BE2C (cell line): Measurements from ENCODE around the gene ADRA2B.

ENCODE experiments used
- DNase-seq: peaks from one replicate; pipeline ENCODE4 v3.0.0-alpha.2; 2020
- H3K27me3 ChIP-seq: fragments of 250-450 bp; sonication (Bioruptor Pico); 2 replicates; pipeline ENCODE4 v1.5.1; 2020; ENCODE audit warnings: mild to moderate bottlenecking
- H3K36me3 ChIP-seq: fragments of 250-450 bp; sonication (Bioruptor Pico); 2 replicates; pipeline ENCODE4 v1.5.1; 2020; ENCODE audit warnings: mild to moderate bottlenecking
- H3K4me1 ChIP-seq: fragments of 250-450 bp; sonication (Bioruptor Pico); 2 replicates; pipeline ENCODE4 v1.5.1; 2020
- H3K4me3 ChIP-seq: 2 replicates; pipeline ENCODE4 v1.5.1; 2011; ENCODE audit warnings: low read depth, low read length
- H3K9me3 ChIP-seq: fragments of 250-450 bp; sonication (Bioruptor Pico); 2 replicates; pipeline ENCODE4 v1.5.1; 2020
- TF ChIP-seq, protein P1 (sequence below): IDR thresholded peaks from 2 replicates; pipeline ENCODE4 v1.5.1; 2012; ENCODE audit warnings: mild to moderate bottlenecking, low read depth, low read length

Gene ADRA2B

GRCh38 chr2:96105994-96106715, 10.2 kb downstream of the ADRA2B start:
- no peaks in the 10 kb centered on the region for H3K27me3 ChIP-seq
- no peak overlapping the region for H3K4me3 ChIP-seq
- TF ChIP-seq, protein P1, sequence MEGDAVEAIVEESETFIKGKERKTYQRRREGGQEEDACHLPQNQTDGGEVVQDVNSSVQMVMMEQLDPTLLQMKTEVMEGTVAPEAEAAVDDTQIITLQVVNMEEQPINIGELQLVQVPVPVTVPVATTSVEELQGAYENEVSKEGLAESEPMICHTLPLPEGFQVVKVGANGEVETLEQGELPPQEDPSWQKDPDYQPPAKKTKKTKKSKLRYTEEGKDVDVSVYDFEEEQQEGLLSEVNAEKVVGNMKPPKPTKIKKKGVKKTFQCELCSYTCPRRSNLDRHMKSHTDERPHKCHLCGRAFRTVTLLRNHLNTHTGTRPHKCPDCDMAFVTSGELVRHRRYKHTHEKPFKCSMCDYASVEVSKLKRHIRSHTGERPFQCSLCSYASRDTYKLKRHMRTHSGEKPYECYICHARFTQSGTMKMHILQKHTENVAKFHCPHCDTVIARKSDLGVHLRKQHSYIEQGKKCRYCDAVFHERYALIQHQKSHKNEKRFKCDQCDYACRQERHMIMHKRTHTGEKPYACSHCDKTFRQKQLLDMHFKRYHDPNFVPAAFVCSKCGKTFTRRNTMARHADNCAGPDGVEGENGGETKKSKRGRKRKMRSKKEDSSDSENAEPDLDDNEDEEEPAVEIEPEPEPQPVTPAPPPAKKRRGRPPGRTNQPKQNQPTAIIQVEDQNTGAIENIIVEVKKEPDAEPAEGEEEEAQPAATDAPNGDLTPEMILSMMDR = no peak
- H3K9me3 ChIP-seq = no peaks in the 10 kb centered on the region
- no peaks in the 10 kb centered on the region for H3K4me1 ChIP-seq
- no peaks in the 10 kb centered on the region for H3K36me3 ChIP-seq
- no peak for DNase-seq

DNA sequence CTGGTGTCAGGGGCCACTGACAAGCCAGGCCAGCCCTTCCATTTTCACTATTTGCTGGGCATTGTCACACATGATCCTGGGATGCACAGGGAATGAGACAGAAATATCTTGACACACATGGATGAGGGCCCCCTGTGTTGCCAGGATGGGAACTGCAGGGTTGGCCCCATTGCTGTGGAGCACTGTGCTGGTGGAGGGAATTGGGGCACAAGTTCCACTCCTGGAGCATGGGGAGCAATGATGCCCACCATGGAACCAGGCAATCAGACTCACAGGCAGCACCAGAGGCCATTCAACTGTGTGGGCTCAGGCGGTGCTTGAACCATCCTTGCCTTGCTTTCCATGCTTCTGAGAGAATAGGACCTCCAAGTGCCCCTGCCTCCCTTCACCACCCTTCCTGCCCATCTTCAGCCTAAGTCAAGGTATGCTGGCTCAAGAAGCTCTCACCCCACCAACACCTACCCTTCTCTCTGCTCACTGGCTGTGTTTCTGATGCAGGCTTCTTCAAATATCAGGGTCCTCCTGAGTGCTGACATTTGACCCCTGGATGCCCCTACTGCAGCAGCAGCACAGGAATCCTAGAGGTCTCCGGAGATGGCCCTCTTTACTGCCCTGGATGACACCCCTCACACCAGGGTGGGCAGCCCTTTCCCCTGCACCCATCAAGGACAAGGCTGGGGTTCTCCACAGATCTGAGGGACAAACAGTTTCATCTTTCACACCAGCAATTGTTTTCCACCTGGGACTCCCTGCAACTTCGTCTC, 11.0 kb downstream of the ADRA2B start:
- H3K4me3 ChIP-seq = no peak overlapping the region
- no peaks in the 10 kb centered on the region for H3K36me3 ChIP-seq
- H3K27me3 ChIP-seq = no peaks in the 10 kb centered on the region
- DNase-seq = no peak
- H3K4me1 ChIP-seq = no peaks in the 10 kb centered on the region
- TF ChIP-seq, protein P1 = no peak
- no peaks in the 10 kb centered on the region for H3K9me3 ChIP-seq

DNA sequence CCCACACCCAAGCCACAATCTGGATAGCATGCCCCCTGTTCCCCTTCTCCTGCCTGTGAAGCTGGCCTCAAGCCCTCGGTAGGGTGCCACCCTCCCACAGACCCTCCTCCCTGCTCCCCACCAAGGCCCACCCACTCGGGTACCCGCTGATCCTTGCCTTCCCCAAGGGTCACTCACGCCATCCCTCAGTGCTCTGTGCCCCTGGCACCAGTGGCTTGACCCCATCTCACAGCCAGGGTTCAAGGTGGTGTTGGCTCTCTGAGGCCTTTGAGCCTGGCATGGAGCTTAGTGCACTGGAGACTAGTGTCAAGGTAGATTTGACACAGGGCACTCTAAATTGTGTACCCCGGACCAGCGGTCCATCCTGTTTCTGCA, 11.9 kb downstream of the ADRA2B start:
- TF ChIP-seq, protein P1 = no peak
- Histone ChIP-seq H3K36me3 (no peaks in the 10 kb centered on the region), H3K4me3 (no peak overlapping the region), H3K4me1 (no peaks in the 10 kb centered on the region), H3K27me3 (no peaks in the 10 kb centered on the region), H3K9me3 (no peaks in the 10 kb centered on the region)
- no peak for DNase-seq

- Histone ChIP-seq H3K36me3 (no peaks in the 10 kb centered on the region), H3K27me3 (no peaks in the 10 kb centered on the region), H3K4me3 (no peak overlapping the region), H3K9me3 (no peaks in the 10 kb centered on the region), H3K4me1 (no peaks in the 10 kb centered on the region)
- DNase-seq = no peak
- TF ChIP-seq, protein P1 = no peak
Observed at GRCh38 chr2:96103761-96104486, 12.4 kb downstream of the ADRA2B start.

DNA sequence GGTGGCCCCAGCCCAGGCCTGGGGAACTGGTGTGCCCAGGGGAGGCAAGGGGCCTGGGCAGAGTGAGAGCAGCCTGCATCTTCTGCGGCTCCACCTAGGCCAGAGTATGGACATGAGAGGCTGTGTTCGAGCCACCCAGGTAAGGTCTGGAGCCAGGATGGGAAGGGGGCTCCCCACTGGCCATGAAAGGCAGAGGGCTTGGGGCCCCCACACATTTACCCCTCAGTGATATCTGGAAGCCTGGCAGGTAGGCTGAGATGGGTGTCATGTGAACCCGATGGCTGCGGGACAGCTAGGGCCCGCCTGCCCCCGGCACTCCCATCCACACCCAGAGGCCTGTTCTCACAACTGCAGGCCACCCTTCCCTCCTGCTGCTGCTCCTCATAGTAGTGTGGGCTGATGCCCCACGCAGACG, 13.2 kb downstream of the ADRA2B start:
- Histone ChIP-seq H3K4me3 (no peak overlapping the region), H3K36me3 (no peaks in the 10 kb centered on the region), H3K27me3 (no peaks in the 10 kb centered on the region), H3K9me3 (no peaks in the 10 kb centered on the region), H3K4me1 (no peaks in the 10 kb centered on the region)
- TF ChIP-seq, protein P1 = no peak
- no peak for DNase-seq
